CD4-positive, alpha-beta T cell (primary cell): Measurements from ENCODE around the gene ZNF697. TPM values are rescaled to one million over a fixed set of nuclear protein-coding genes. Genes with fewer than 3 reads are reported as not detected.

Experiments
- ATAC-seq: fragments of 200-7000 bp; cut with Tn5 transposase; one replicate; pipeline ENCODE4 v1.10.0; 2022; ENCODE audit warnings: mild to moderate bottlenecking; ENCODE audit not compliant: poor library complexity
- CTCF ChIA-PET: fragments of 350-600 bp; sonication (Branson Sonifier 250); formaldehyde crosslinking; loops from one replicate; lab custom pipeline; 2021; ENCODE audit warnings: antibody characterized with exemption, inconsistent platforms; lab: Charles Lee
- POLR2A ChIA-PET: fragments of 350-600 bp; sonication (Branson Sonifier 250); formaldehyde crosslinking; loops from one replicate; lab custom pipeline; 2021; ENCODE audit warnings: antibody characterized with exemption, inconsistent platforms; lab: Charles Lee
- DNase-seq, 14 experiments: peaks; one replicate each; pipeline ENCODE4 v3.0.0-alpha.2; 2013 to 2020; ENCODE audit warnings: mixed read lengths in 2 of 14
- H3K27ac ChIP-seq, 2 donors: one replicate each; pipeline versions ENCODE4 v1.5.1 to v1.7.0; 2013; ENCODE audit warnings: low read length in 2 of 2, low read depth in 1 of 2, mild to moderate bottlenecking in 1 of 2
- H3K27me3 ChIP-seq, 2 experiments: 1 replicate in 1 of 2; 2 replicates in 1 of 2; pipeline versions ENCODE4 v1.6.1 to v1.7.0; 2013; ENCODE audit warnings: low read length in 2 of 2, control low read depth in 1 of 2, mild to moderate bottlenecking in 1 of 2, moderate library complexity in 1 of 2; ENCODE audit not compliant: insufficient read depth in 2 of 2, control insufficient read depth in 1 of 2
- H3K36me3 ChIP-seq: one replicate; pipeline ENCODE4 v1.6.1; 2013; ENCODE audit warnings: low read length, control low read depth; ENCODE audit not compliant: insufficient read depth
- H3K4me1 ChIP-seq: one replicate; pipeline ENCODE4 v1.6.1; 2013; ENCODE audit warnings: low read length, control low read depth; ENCODE audit not compliant: insufficient read depth
- H3K4me3 ChIP-seq: one replicate; pipeline ENCODE4 v1.5.1; 2013; ENCODE audit warnings: mild to moderate bottlenecking, low read length, moderate library complexity
- H3K9me3 ChIP-seq, 2 experiments: 1 replicate in 1 of 2; 2 replicates in 1 of 2; pipeline versions ENCODE4 v1.6.1 to v1.7.0; 2013; ENCODE audit warnings: low read length in 2 of 2, mild to moderate bottlenecking in 2 of 2, control low read depth in 1 of 2, moderate library complexity in 1 of 2; ENCODE audit not compliant: control insufficient read depth in 1 of 2, insufficient read depth in 1 of 2
- H3K27ac Mint-ChIP-seq: one replicate; pipeline ENCODE4 v1.8.0; 2020; ENCODE audit warnings: mixed read lengths
- H3K27me3 Mint-ChIP-seq: one replicate; pipeline ENCODE4 v1.8.0; 2021; ENCODE audit warnings: mixed read lengths
- H3K36me3 Mint-ChIP-seq: one replicate; pipeline ENCODE4 v1.8.0; 2021; ENCODE audit warnings: low read depth, mixed read lengths
- H3K4me1 Mint-ChIP-seq: one replicate; pipeline ENCODE4 v1.8.0; 2021; ENCODE audit warnings: low read depth, mixed read lengths
- H3K4me3 Mint-ChIP-seq: one replicate; pipeline ENCODE4 v1.8.0; 2020; ENCODE audit warnings: mild to moderate bottlenecking, mixed read lengths
- H3K9me3 Mint-ChIP-seq: one replicate; pipeline ENCODE4 v1.8.0; 2020; ENCODE audit warnings: mixed read lengths
- CTCF ChIP-seq: fragments of 200-600 bp; IDR thresholded peaks from one replicate; pipeline ENCODE4 v1.8.0; 2022; ENCODE audit warnings: antibody characterized with exemption, mild to moderate bottlenecking
- intact Hi-C, 2 experiments: fragments of 100-400 bp; cut with DNase I in 1 of 2; cut with micrococcal nuclease in 1 of 2; formaldehyde crosslinking; loops; one replicate each; pipeline versions ENCODE4 v1.15.1 to v1.9.0; 2023 to 2025; cut with DNase I, micrococcal nuclease
- total RNA-seq, 174 experiments: library from RNA in 2 of 174; stranded (reverse) in 2 of 174; gene quantifications; one replicate each; pipeline ENCODE4 v1.2.3 and lab custom pipeline; 2021 to 2026

ZNF697 gene
- total RNA-seq, 2 experiments from 2014 or later = 0.05 to 0.06 TPM

GRCh38 chr1:119679223-119679622, 31.2 kb upstream of the ZNF697 start:
- no peak overlapping the region for H3K4me3 ChIP-seq
- H3K27ac Mint-ChIP-seq = no peak overlapping the region
- H3K4me1 ChIP-seq = peaks cover 5% of the 10 kb centered on the region
- CTCF ChIA-PET = no interaction called here
- H3K36me3 Mint-ChIP-seq = no peaks in the 10 kb centered on the region
- H3K27me3 Mint-ChIP-seq = peaks cover 17% of the 10 kb centered on the region
- no peaks in the 10 kb centered on the region for H3K9me3 Mint-ChIP-seq
- intact Hi-C loops = loop anchor here (5.0 kb wide), 3 partner anchors 67 to 402 kb away; no protein-coding TSS in a partner anchor
- H3K4me3 Mint-ChIP-seq = no peak overlapping the region
- peaks cover 6% of the 10 kb centered on the region for H3K4me1 Mint-ChIP-seq
- H3K27me3 ChIP-seq = peaks cover 4 to 11% of the 10 kb centered on the region in 2 experiments
- DNase-seq (no peak), ATAC-seq (no peak)
- H3K27ac ChIP-seq = no peak overlapping the region
- H3K9me3 ChIP-seq = no peaks in the 10 kb centered on the region
- no peaks in the 10 kb centered on the region for H3K36me3 ChIP-seq
- POLR2A ChIA-PET = no interaction called here
- no peak for TF ChIP-seq CTCF

GRCh38 chr1:119676571-119677206, 28.6 kb upstream of the ZNF697 start:
- no peaks in the 10 kb centered on the region for H3K9me3 Mint-ChIP-seq
- Histone ChIP-seq H3K4me3 (no peak overlapping the region), H3K27ac (no peak overlapping the region), H3K9me3 (no peaks in the 10 kb centered on the region), H3K4me1 (peaks cover 5% of the 10 kb centered on the region), H3K27me3 (peaks cover 4 to 15% of the 10 kb centered on the region in 2 experiments), H3K36me3 (no peaks in the 10 kb centered on the region)
- H3K4me3 Mint-ChIP-seq = no peak overlapping the region
- intact Hi-C loops = loop anchor here (5.0 kb wide), 3 partner anchors 64 to 399 kb away; no protein-coding TSS in a partner anchor
- no peak for ATAC-seq
- CTCF ChIA-PET = interaction anchor here (0.6 kb wide), 1 partner anchor 13 kb away, joined by 5 read pairs; no protein-coding TSS in a partner anchor
- no peak for DNase-seq
- POLR2A ChIA-PET = no interaction called here
- peaks cover 6% of the 10 kb centered on the region for H3K4me1 Mint-ChIP-seq
- TF ChIP-seq CTCF = no peak
- H3K27ac Mint-ChIP-seq = no peak overlapping the region
- H3K27me3 Mint-ChIP-seq = peaks cover 24% of the 10 kb centered on the region
- no peaks in the 10 kb centered on the region for H3K36me3 Mint-ChIP-seq

- peak overlapping the region; percentile 52 for H3K4me3 Mint-ChIP-seq
- no peaks in the 10 kb centered on the region for H3K9me3 Mint-ChIP-seq
- Histone ChIP-seq H3K27ac (no peak overlapping the region), H3K9me3 (no peaks in the 10 kb centered on the region), H3K4me3 (peak overlapping the region; percentile 17), H3K27me3 (peaks cover 4 to 15% of the 10 kb centered on the region in 2 experiments), H3K36me3 (no peaks in the 10 kb centered on the region), H3K4me1 (peaks cover 5% of the 10 kb centered on the region)
- H3K27ac Mint-ChIP-seq = no peak overlapping the region
- TF ChIP-seq CTCF = peak; percentile 86
- DNase-seq (peak; percentile 6 to 79 (median 46)), ATAC-seq (no peak)
- CTCF ChIA-PET = interaction anchor here (0.9 to 1.1 kb wide), 2 partner anchors 62 to 400 kb away, joined by 3 read pairs; no protein-coding TSS in a partner anchor
- H3K27me3 Mint-ChIP-seq = peaks cover 28% of the 10 kb centered on the region
- intact Hi-C loops = loop anchor here (5.0 kb wide), 3 partner anchors 63 to 398 kb away; no protein-coding TSS in a partner anchor
- POLR2A ChIA-PET = no interaction called here
- H3K4me1 Mint-ChIP-seq = peaks cover 6% of the 10 kb centered on the region
- no peaks in the 10 kb centered on the region for H3K36me3 Mint-ChIP-seq
Measured at GRCh38 chr1:119675349-119676345, 27.6 kb upstream of the ZNF697 start.
